Fibroblast of peridontal ligament (primary cell): ENCODE data around the gene PHLPP2.
"Not testable (repeated sequence)": the region's sequence is repeated elsewhere in the genome, so short reads cannot be mapped to it uniquely, and the experiment has no call there.

Source experiments
- DNase-seq: peaks from one replicate; pipeline ENCODE4 v3.0.0-alpha.2; 2010; ENCODE audit errors: extremely low read depth

Gene PHLPP2

DNA sequence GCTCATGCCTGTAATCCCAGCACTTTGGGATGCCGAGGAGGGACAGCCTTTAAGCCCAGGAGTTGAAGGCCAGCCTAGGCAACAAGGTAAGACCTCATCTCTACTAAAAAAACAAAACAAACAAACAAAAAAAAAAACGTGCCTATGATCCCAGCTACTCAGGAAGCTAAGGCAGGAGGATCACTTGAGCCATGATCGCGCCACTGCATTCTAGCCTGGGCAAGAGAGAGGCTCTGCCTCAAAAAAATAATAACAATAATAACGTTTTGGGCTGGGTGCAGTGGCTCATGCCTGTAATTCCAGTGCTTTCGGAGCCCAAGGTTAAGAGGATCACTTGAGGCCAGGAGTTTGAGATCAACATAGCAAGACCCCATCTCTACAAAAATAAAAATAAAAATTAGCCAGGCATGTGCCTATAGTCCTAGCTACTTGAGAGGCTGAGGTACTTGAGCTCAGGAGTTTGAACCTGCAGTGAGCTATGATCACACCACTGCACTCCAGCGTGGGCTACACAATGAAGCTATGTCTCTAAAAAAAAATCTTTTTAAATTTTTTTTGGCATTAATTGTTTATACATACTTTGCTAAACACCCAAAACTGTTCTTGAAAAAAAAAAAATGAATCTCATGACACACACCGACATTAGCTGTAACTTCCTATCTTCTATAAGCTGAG lies 3.3 kb downstream of the PHLPP2 start:
- DNase-seq, result no peak

DNA sequence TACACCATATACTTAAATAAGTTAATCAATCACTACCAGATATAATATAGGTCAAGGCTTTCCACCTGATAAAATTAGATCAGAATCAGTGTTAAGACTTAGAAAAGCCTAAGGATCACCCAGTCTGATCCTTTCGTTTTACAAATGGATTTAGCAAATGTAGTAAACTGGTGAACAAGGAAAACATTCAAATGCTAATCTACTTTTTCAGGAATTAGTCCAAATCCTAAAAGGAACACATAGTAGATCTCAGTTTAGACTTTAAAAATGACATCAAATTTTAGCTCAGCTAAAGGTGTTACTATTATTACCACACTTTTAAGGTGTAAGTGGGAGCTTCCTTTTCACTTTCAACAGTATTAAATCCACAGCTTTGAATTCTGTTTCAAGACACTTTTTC lies 12.0 kb downstream of the PHLPP2 start:
- no peak for DNase-seq

DNA sequence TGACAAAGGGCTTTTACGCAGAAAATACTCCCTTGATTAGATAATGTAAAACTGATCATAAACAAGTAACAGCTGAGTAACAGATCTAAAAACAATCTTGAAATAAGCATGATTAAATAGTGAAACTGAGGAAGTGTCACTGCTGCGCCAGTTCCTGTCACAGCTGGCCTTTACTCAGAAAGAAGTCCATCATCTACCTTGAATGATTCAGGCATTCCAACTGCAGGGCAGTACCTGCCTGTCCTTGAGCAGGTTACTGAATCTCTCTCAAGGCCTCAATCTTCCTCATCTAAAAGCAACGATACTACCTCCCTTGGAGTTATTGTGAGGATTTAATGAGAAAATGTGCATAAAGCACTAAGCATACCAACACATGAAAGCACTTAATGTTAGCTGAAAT lies 12.7 kb downstream of the PHLPP2 start:
- DNase-seq, result no peak

DNA sequence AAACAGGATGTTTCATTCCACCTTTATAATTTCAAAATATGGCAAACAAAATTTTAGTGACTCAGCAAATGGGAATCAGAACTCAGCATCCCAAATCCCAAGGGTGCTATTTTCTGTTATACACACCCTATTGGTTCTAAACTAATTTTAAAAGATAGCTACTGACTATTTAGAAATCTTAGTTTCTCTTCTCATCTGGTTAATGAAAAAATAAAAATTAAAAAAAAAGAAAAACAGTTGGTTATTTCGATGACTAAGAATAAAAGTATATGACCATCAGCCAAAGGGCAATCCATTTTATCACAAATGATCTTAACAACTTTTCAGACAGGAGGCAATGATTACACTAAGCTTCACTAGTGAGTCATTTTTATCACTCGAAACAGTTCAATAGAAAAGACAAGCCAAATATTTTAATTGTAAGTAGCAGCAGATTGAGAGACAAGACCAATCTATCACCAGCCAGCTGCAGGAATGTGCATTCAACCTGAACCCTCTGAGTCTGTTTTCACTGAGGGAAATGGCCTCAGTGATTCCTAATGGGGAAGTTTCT lies 15.2 kb downstream of the PHLPP2 start:
- peak; percentile 81 for DNase-seq

DNA sequence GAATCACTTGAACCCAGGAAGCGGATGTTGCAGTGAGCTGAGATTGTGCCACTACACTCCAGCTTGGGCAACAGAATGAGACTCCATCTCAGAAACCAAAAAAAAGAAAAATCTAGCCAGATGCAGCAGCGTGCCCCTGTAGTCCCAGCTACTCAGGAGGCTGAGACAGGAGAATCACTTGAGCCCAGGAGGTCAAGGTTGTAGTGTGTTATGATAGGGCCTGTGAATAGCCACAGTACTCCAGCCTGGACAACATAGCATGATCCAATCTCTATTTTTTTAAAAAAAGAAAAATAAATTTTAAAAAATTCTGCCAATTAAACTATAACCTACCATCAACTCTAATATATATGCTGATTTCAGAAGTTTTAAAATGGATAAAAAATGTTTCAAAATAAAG lies 15.8 kb downstream of the PHLPP2 start:
- DNase-seq, result no peak

DNA sequence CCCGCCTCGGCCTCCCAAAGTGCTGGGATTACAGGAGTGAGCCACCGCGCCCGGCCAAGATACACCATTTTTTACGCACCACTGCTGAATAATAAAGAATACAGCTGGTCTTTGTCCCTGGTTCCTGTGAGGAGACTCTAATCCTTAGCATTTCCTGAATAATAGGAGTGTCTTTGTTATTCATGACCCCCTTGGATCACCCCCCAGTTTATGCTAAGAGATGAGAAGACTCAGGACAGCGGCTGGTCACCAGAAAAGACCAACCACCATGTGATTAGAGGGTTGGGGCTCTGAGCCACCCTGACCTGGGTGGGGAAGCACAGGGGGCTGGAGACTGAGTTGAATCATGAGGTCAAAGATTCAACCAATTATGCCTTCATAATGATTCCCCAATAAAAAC lies 17.3 kb downstream of the PHLPP2 start:
- DNase-seq, result no peak

DNA sequence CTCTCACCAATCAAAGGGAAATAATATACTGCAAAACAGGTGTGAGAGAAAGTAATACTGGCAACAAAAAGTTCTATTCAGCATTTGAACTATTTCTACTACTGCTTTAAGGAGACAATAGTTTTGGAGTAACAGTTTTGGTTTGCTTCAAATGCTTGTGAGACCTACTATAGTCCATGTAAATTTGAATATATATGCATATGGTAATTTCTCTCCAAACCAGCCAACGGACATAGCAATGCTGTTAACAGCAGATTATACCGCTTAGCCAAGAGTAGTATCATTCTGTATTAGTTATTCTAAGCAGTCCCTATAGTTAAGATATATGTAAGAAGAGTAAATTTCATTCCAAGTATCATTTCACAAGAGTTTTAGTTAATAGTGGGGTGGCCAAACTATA lies 18.5 kb downstream of the PHLPP2 start:
- DNase-seq, result no peak

DNA sequence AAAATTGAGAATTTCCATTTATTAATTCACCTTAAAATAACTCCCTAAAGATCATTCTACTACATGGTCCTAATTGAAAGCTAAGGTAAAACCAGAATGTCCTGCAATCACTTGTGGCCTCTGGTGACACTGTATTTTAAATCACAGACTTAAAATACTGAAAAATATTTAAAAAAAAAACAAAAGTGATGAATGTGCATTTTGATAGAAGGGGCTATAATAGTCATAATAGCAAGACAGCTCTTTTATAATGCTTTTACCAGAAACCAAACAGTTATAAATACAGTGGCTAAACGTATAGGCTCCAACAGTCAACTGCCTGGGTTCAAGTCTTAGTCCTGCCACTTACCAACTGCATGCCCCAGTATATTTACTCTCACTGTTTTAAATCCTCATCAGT lies 21.2 kb downstream of the PHLPP2 start:
- DNase-seq, result no peak

DNA sequence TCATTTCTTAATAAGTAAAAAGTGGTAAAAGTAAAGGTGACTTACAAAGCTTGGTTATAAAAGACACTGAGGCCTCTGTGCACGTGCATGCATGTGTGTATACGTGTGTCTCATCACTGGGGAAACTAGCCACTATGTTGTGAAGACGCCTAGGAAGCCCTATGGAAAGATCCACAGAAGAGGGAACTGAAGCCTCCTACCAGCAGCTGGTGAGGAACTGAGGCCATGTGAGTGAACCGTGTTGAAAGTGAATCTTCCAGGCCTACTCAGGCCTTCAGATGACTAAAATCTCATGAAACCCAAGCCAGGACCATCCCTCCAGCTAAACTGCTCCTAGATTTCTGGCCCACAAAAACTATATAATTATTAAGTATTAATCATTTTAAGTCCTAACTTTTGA lies 23.7 kb downstream of the PHLPP2 start:
- DNase-seq, result no peak

DNA sequence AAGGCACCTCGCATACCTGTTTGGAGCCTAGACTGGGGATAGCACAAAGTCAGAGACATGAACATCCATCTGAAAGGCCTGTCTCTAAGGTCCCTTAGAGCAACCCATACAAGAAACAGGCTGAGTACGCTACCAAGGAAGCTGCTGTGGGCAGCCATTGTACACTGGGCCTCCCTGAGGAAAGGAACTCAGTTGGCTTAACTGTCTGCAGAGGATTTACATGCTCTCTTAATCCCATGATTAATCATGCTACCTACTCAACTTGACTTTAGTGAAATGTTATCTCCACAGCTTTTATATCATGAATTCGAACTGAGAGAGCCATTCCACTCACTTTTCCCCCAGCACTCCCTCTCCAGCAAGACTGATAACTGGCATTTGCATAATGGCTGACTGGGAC lies 26.0 kb downstream of the PHLPP2 start:
- DNase-seq, result no peak

DNA sequence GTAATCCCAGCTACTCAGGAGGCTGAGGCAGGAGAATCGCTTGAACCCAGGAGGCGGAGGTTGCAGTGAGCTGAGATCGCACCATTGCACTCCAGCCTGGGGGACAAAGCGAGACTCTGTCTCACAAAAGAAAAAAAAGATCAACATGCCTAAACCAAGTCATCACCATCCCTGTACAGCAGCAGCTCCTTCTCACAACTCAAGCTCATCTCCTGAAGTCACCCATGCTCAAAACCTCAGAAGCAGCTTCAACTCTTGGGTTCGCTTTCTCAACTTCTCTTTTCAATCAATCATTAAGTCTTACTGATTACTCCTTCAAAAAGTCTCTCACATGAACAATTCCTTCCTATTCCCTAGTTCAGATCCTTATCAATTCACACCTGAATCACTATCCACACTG lies 31.3 kb downstream of the PHLPP2 start:
- DNase-seq, result no peak

DNA sequence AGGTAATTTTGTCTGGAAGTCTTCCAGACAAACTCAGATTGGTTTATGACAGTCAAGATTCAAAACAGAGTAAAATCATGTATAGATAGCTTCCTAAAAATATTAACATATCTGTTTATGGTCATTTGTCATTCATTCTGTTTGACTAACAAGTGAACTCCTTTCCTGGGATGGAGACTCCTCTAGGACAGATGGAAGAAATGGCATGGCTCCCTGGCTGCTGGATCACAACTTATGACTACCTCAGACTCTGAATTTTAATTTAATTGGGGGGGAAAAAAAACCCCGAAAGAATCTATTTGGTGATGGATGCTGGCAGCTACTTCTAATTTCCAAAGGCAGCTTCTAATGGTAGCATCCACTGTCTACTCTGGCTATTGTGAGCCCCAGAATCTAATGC lies 34.6 kb downstream of the PHLPP2 start:
- no peak for DNase-seq

DNA sequence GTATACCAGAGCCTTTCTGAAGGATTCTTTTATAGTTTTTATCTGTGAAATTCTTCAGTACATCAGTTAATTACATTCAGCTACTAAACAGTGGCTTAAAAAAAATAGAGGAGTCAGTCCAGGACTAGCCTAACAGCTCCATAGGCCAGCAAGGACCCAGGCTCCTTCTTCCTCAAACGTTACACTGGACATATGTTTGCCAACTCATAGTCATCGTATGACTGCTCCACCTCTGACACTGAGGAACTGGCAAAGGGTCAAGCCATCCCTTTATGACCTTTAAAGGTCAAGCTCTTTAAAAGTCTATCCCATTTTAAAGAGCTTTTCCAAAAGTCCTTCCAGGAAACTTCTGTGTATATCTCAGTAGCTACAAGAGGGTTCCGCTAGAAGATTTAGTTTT lies 36.6 kb downstream of the PHLPP2 start:
- no peak for DNase-seq

DNA sequence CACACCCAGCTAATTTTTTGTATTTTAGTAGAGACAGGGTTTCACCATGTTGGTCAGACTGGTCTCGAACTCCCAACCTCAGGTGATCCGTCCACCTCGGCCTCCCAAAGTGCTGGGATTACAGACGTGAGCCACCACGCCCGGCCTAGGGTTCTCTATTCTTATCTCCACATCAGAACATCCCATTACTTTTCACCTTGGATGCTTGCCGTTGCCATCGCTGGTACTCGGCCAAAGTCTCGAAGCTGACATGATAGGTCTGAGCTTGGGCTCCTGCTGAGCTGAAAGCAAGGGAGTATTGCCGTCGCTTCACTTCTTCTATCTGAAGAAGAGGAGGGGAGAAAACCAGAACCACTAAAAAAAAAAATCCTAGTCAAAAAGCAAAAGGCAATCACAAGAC lies 40.2 kb downstream of the PHLPP2 start:
- DNase-seq, result not testable (repeated sequence)

DNA sequence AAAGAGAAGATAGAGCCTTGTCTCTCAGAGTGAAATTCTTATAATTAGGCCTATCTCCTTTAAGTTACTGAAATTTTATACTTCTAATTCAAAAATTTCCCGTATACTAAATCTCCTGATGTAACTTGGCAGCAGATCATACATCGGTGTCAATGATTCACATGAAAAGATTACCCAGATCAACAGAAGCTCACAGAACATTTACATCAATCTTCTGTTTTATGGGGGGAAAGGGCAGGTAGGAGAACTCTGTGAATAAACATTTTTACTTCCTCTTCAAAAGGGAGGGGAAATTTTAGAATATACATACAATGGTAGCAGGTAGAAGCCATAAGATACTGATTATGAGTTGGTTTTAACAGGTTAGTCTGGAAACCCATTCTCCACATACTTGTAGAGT lies 43.1 kb downstream of the PHLPP2 start:
- DNase-seq, result no peak

DNA sequence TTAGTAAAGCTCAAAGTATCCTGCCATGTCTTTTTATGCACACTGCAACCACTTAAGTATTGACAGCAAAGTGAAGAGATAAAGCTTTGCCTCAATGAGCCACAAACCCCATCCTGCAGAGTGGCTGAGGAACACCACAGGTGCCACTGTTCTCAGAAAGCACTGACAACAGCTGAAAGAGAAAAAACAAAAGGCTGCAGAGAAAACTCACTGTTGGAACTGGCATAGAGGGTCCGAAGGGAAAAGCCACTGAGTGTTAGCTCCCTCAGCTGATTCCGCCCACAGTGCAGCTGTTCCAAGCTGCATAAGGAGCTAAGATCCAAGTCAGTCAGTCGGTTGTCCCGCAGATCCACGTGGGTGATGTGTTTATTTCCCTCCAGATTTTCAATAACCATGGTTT lies 48.3 kb downstream of the PHLPP2 start:
- DNase-seq, result no peak

DNA sequence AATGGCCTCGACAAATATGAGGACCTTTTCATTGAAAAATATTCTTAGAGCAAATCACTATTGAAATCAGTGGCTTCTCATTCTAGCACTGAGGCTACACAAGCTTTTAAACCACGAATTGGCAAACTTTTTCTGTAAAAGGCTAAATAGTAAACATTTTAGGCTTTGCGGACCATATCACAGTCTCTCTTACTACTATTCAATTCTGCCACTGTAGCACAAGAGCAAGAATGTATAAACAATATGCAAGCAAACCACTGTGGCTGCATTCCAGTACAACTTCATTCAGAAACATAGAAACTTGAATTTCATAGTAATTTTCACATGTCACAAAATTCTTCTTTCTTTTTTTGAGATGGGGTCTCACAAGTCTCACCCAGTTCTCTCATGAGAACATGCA lies 49.1 kb downstream of the PHLPP2 start:
- DNase-seq, result peak; percentile 67

DNA sequence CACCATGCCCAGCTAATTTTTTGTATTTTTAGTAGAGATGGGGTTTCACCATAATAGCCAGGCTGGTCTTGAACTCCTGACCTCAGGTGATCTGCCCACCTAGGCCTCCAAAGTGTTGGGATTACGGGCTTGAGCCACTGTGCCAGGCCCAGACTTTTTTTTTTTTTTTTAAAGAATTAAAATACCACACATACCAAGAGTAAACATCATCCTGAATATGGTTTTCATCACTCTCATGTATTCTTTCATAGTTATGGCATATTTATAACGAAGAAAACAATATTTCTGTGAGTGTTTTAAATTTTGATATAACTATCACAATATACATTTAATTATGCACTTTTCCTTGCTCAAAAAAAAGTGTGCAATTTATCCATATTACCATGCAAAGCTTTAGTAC lies 50.3 kb downstream of the PHLPP2 start:
- DNase-seq, result no peak

DNA sequence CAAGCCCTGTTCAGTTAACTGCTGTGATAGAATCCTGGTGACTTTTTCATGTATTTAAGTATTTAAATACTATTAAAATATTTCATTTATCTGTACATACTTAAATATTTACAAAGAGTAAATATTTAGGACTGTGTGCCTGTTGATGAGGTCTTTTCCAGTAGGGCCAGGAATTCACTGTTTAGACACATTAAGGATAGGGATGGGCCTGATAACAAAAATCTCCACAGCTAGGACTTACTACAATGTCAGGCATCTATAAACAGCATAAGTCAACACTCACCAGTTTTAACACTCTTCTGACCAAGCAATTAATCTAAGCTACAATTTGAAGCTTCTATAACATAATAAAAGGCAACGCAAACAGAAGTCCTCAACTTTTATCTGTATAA lies 50.9 kb downstream of the PHLPP2 start:
- DNase-seq, result no peak

DNA sequence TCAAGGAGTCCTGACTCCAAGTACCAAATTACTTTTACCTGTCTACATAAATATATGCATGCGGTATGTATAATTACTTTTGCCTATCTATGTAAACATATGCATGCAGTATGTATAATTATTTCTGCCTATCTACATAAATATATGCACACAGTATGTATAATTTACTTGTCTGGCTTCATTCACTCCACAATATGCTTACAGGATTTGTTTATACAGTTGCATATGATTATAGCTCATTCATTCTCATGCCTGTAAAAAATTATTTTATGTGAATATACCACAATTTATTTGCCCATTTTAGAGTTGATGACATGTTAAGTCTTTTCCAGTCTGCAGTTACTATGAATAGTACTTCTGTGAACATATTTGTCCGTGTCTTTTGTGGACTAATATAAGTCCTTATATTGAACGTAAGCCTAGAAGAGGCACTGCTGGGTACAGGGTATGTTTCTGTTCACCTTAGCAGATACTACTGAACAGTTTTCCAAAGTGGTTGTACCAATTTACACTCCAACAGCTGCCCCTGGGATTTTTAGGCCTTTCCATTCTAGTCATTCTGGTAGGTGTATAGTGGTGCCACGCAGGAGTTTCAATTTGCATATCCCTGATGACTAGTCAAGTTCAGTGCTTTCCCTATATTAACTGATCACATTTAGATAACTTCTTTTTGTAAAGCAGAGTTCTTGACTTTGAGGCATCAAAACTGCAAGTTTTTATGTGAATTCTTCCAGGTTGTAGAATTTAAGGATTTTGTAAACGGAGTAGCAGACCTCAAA lies 51.5 kb downstream of the PHLPP2 start:
- no peak for DNase-seq

DNA sequence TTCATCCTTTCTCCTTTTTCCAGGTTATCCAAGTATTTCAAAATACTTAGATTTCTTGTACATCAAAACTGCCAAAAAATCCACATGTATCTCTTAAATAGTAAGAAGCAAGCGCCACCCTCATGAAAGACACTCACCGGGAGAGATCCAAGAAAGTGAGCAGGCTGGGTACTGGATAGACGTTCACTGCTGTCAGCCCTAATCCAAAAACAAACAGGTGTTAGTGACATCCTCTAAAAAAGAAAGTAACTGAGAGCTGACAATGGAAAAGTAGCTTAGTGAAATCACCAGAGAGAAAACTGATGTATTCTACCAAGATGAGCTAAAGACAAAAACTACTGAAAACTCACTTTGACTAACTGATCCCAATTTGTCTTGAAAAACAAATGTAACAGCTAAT lies 52.4 kb downstream of the PHLPP2 start:
- DNase-seq, result no peak

DNA sequence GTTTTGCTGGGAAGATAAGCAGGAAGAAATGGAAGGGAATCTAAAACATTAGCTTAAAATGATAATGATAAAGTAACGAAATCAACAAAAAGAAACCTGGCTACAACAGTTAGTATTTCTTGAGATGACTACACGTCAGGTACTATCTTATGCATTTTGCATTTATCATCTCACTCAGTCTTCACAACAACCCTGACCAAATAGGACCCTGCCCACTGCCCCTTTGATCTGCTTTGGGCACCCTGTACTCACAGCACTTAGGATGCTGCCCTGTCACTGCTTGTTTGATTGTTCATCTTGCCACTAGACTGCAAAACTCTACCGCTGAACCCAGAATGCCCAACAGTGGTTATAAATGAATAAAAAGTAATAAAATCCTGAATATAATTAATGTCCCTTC lies 53.3 kb downstream of the PHLPP2 start:
- no peak for DNase-seq

DNA sequence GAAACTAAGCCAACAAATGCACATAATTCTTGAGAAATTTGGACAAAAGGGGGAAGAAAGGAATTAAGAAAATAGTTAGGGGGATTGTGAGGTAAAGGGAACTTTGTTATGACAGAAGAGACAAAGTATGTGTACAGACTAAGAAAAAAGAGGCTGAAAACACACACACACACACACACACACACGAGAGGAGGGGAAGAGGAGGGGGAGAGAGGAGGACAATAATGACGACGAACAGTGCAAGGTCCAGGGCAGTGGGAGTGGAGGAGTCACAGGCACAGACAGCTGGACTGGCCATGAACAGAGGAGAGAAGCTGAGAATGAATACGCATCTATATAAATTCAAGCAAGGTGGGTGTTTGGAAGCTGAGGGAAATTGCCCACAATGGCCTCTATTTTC lies 54.0 kb downstream of the PHLPP2 start:
- no peak for DNase-seq
